SU-DHL-6 (cell line): ENCODE data around the gene ATP5PO.

Source experiments
- CTCF ChIP-seq: fragments of 200-600 bp; sonication (generic); IDR thresholded peaks from one replicate; pipeline ENCODE4 v1.5.1; 2017; ENCODE audit warnings: antibody characterized with exemption, mild to moderate bottlenecking, low read length, moderate library complexity; ENCODE audit not compliant: insufficient read depth, poor library complexity, severe bottlenecking
- EZH2phosphoT487 ChIP-seq: fragments of 200-600 bp; sonication (generic), shearing (Covaris generic); conservative IDR thresholded peaks from 2 replicates; pipeline ENCODE4 v1.6.1; 2018; ENCODE audit warnings: mild to moderate bottlenecking, antibody characterized with exemption, low read length, moderate library complexity, mixed read lengths

- TF ChIP-seq CTCF = no peak
- TF ChIP-seq EZH2phosphoT487 = no peak
Measured at GRCh38 chr21:33857846-33858666, 57.5 kb downstream of the ATP5PO start.
